A673 (cell line): ENCODE measurements around the gene GRK6. TPM values are rescaled to one million over a fixed set of nuclear protein-coding genes. Genes with fewer than 3 reads are reported as not detected.
"Not testable (repeated sequence)": the region's sequence is repeated elsewhere in the genome, so short reads cannot be mapped to it uniquely, and the experiment has no call there.

Source experiments
- BruUV-seq: library from RNA; stranded (reverse); fragments of 400-500 nt; replicated peaks from 2 replicates; lab custom pipeline; 2021; lab: Mats Ljungman, UMichigan
- CTCF ChIA-PET: fragments of 300-600 bp; sonication (Branson Sonifier 250); formaldehyde crosslinking; loops from one replicate; lab custom pipeline; 2022; ENCODE audit warnings: antibody characterized with exemption; lab: Charles Lee
- POLR2A ChIA-PET: fragments of 300-600 bp; sonication (Branson Sonifier 250); formaldehyde crosslinking; loops from one replicate; lab custom pipeline; 2022; ENCODE audit warnings: antibody characterized with exemption; ENCODE audit not compliant: low non-redundant PET; lab: Charles Lee
- DNase-seq: peaks from one replicate; pipeline ENCODE4 v3.0.0-alpha.2; 2015; ENCODE audit warnings: low spot score
- H3K27ac ChIP-seq: fragments of 200-600 bp; sonication (generic); 2 replicates; pipeline ENCODE4 v1.5.1; 2016; ENCODE audit warnings: mixed run types, low read depth, mild to moderate bottlenecking, mixed read lengths, antibody characterized with exemption, low read length; ENCODE audit not compliant: poor library complexity, severe bottlenecking
- H3K27me3 ChIP-seq: fragments of 200-600 bp; sonication (generic); replicated peaks from 2 replicates; pipeline ENCODE4 v1.6.1; 2017; ENCODE audit warnings: mixed run types, low read depth, mild to moderate bottlenecking, mixed read lengths, antibody characterized with exemption, low read length; ENCODE audit not compliant: insufficient read depth, poor library complexity
- H3K36me3 ChIP-seq: fragments of 200-600 bp; sonication (generic); 2 replicates; pipeline ENCODE4 v1.6.1; 2016; ENCODE audit warnings: mixed run types, mild to moderate bottlenecking, mixed read lengths, antibody characterized with exemption, low read length; ENCODE audit not compliant: insufficient read depth, poor library complexity, severe bottlenecking
- H3K4me1 ChIP-seq: fragments of 200-600 bp; sonication (generic); 2 replicates; pipeline ENCODE4 v1.6.1; 2017; ENCODE audit warnings: mixed run types, mild to moderate bottlenecking, mixed read lengths, antibody characterized with exemption, low read length; ENCODE audit not compliant: insufficient read depth, poor library complexity, severe bottlenecking
- H3K4me3 ChIP-seq: fragments of 200-600 bp; sonication (generic); 2 replicates; pipeline ENCODE4 v1.5.1; 2016; ENCODE audit warnings: low read depth, mixed run types, mild to moderate bottlenecking, mixed read lengths, low read length; ENCODE audit not compliant: poor library complexity, severe bottlenecking
- H3K9me3 ChIP-seq: fragments of 200-600 bp; sonication (generic); 2 replicates; pipeline ENCODE4 v1.6.1; 2016; ENCODE audit warnings: mixed run types, low read depth, mild to moderate bottlenecking, mixed read lengths, antibody characterized with exemption, low read length; ENCODE audit not compliant: poor library complexity, severe bottlenecking
- CTCF ChIP-seq: fragments of 300-800, 200-600 bp; sonication (generic); conservative IDR thresholded peaks from 2 replicates; pipeline ENCODE4 v1.5.1; 2017; ENCODE audit warnings: low read depth, mild to moderate bottlenecking, antibody characterized with exemption, low read length, moderate library complexity, mixed read lengths
- EZH2 ChIP-seq: fragments of 200-600 bp; sonication (generic); IDR thresholded peaks from 2 replicates; pipeline ENCODE4 v1.6.1; 2017; ENCODE audit warnings: borderline replicate concordance, low read depth, mild to moderate bottlenecking, mixed read lengths, antibody characterized with exemption, low read length; ENCODE audit not compliant: poor library complexity, severe bottlenecking
- intact Hi-C: fragments of 100-400 bp; cut with micrococcal nuclease; formaldehyde crosslinking; loops from one replicate; pipeline ENCODE4 v1.10.0; 2022; ENCODE audit not compliant: unreplicated experiment
- total RNA-seq: library from RNA; stranded (reverse); gene quantifications from 2 replicates; pipeline ENCODE4 v1.2.3, GENCODE V29; 2021

The GRK6 gene
- total RNA-seq, 1 experiment from 2014 or later: 32.1 TPM

- H3K27ac ChIP-seq: no peak overlapping the region
- DNase-seq: no peak
- BruUV-seq: no TSS peak
- no peaks in the 10 kb centered on the region for H3K4me1 ChIP-seq
- CTCF ChIA-PET: interaction anchor here (0.6 kb wide), 1 partner anchor 183 kb away, joined by 3 read pairs; no protein-coding TSS in a partner anchor
- intact Hi-C loops: no loop called here
- no peaks in the 10 kb centered on the region for H3K27me3 ChIP-seq
- H3K4me3 ChIP-seq: no peak overlapping the region
- no peaks in the 10 kb centered on the region for H3K36me3 ChIP-seq
- no peaks in the 10 kb centered on the region for H3K9me3 ChIP-seq
- POLR2A ChIA-PET: no interaction called here
- TF ChIP-seq CTCF (no peak), EZH2 (no peak)
Observed at GRCh38 chr5:177414481-177414880, 12.0 kb upstream of the GRK6 start.

GRCh38 chr5:177417081-177417480 lies 9.4 kb upstream of the GRK6 start:
- H3K9me3 ChIP-seq, H3K36me3 ChIP-seq, BruUV-seq, H3K4me1 ChIP-seq, H3K27me3 ChIP-seq, DNase-seq, CTCF ChIA-PET, H3K27ac ChIP-seq, intact Hi-C loops, POLR2A ChIA-PET, H3K4me3 ChIP-seq: not testable (repeated sequence)

GRCh38 chr5:177419046-177419445 lies 7.4 kb upstream of the GRK6 start:
- no peaks in the 10 kb centered on the region for H3K36me3 ChIP-seq
- no peak for DNase-seq
- H3K27ac ChIP-seq: no peak overlapping the region
- BruUV-seq: no TSS peak
- no peaks in the 10 kb centered on the region for H3K9me3 ChIP-seq
- TF ChIP-seq CTCF: no peak
- ChIA-PET POLR2A (no interaction called here), CTCF (no interaction called here)
- H3K27me3 ChIP-seq: no peaks in the 10 kb centered on the region
- H3K4me1 ChIP-seq: no peaks in the 10 kb centered on the region
- intact Hi-C loops: no loop called here
- no peak overlapping the region for H3K4me3 ChIP-seq

- DNase-seq, H3K4me3 ChIP-seq, CTCF ChIA-PET, BruUV-seq, POLR2A ChIA-PET, H3K27ac ChIP-seq, H3K4me1 ChIP-seq, intact Hi-C loops, H3K9me3 ChIP-seq, H3K27me3 ChIP-seq, H3K36me3 ChIP-seq: not testable (repeated sequence)
Observed at GRCh38 chr5:177420472-177420871, 6.0 kb upstream of the GRK6 start.
